ENCODE results near the gene TXNRD1.
"Not testable (repeated sequence)": the region's sequence is repeated elsewhere in the genome, so short reads cannot be mapped to it uniquely, and the experiment has no call there.

Gene TXNRD1

DNA sequence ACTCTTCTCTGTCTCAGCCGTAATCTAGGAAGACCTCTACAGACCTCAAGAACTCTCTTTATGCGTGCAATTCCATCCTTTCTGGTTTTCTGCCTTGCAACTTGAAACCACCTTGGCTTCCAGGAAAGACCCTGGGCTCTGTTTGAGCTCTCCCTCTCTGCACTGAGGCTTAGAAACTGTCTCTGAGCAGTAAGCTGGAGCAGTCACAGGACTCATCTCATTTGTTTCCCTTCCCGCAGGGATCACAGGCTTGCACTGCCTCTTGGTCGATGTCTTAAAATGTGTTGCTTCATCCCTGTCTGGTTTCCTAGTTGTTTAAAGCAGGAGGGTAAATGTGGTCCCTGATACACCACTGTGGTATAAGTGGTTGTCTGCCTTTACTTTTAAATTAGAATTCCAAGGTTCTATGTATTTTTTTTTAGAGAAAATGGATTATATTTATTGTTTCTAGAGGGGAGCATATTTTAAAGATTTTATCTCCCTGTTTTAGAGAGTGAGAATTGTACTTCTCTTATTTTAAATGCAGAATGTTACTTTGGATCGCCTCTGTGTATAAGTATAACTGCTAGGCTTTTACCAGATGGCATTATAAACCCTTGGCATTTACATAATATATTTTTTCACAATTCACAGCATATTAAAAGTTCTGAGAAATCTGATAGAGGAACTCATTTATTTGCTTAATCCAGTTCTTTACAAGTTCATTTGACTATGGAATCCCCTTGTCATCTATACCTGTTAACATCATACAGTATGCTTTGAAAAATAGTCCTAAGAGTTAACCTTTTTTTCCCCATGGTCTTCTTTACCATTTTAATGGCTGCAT lies 114.3 kb downstream of the TXNRD1 start:
- DNase-seq, result no peak

- no peak for DNase-seq
These were observed 115.8 kb downstream of the TXNRD1 start for GRCh38 chr12:104331376-104331775.

- DNase-seq, result not testable (repeated sequence)
These were observed 116.7 kb downstream of the TXNRD1 start for GRCh38 chr12:104332273-104332672.

GRCh38 chr12:104333692-104334255 lies 118.2 kb downstream of the TXNRD1 start:
- no peak for DNase-seq

GRCh38 chr12:104334581-104334980 lies 119.0 kb downstream of the TXNRD1 start:
- no peak for DNase-seq

DNA sequence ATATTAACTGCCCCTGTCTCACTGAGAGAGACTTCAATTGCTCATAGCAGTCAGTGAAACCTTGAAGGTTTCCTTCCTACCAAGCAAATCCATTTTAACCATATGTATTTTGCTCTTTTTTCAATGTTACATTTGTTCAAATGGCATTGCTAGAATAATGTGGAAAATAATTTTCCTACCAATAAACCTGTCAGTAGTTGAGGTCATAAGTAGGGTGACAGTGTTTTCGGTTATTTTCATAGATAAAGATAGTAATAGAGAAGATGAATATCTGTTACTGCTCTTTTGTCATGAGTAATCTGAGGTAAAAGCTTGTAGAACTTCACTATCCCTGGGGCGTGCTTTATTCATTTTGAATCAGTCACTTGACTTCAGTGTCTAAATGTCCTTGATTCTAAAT lies 120.5 kb downstream of the TXNRD1 start:
- DNase-seq, result no peak

DNA sequence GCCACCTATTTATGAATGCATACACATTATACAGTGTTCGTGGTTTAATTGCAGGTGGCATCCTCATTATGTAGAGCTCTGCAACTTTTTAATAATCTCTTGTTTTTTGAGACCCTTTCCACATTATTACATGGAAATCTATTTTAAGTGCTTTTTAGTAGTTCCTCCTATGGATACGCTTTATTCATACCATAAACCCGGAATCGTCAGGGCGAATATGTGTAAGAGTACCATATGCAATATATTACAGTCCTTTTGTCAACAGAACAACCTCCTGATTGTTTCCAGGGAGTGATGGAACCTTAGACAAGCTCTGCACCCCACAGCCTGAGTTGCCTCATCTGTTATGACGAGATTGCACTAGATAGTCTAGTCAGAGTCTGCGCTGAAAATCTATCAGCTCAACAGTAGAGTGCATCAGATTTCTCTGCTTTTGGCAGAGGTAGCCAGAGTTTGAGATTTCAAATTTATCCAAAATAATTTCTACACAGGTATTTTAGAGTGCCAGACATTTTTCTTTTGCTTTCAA lies 121.5 kb downstream of the TXNRD1 start:
- no peak for DNase-seq

DNA sequence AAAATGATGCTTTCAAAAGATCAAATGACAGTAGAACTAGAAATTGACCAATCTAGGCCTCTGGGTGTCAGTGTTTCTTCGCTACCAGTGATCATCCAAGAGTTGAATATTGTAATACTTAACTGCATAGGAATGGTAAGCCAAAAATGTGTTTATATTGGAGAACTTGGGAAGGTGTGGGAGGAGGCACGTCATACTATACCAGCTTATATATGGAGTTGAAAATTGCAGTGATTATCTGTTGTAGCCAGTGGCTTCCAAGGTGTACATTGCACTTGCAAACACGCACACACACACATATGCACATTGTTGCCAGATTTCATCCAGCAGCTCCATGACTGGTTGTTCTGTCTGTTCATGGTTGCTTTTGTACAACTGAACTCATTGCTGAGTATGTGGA lies 124.1 kb downstream of the TXNRD1 start:
- DNase-seq, result no peak

GRCh38 chr12:104340177-104340576 lies 124.6 kb downstream of the TXNRD1 start:
- DNase-seq, result no peak

GRCh38 chr12:104340925-104341611 lies 125.5 kb downstream of the TXNRD1 start:
- no peak for DNase-seq

- DNase-seq, result no peak
These were observed 126.6 kb downstream of the TXNRD1 start for GRCh38 chr12:104342147-104342546.

- no peak for DNase-seq
These were observed 127.2 kb downstream of the TXNRD1 start for GRCh38 chr12:104342635-104343249.

DNA sequence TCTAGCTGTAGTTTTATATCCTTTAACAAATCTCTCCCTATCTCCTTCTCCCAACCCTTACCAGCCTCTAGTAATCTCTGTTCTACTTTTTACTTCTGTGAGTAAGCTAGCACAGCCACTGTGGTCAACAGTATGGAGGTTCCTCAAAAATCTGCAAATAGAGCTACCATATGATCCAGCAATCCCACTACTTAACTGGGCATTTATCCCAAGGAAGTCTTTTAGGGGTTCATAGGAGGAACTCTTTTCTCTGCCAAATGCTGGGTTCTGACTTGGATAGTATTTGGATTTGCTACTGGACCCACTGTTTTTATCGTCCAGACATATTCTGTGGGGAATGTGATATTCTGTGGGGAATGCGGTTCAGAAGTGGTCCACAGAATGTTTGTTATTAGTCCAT lies 129.1 kb downstream of the TXNRD1 start:
- no peak for DNase-seq

DNA sequence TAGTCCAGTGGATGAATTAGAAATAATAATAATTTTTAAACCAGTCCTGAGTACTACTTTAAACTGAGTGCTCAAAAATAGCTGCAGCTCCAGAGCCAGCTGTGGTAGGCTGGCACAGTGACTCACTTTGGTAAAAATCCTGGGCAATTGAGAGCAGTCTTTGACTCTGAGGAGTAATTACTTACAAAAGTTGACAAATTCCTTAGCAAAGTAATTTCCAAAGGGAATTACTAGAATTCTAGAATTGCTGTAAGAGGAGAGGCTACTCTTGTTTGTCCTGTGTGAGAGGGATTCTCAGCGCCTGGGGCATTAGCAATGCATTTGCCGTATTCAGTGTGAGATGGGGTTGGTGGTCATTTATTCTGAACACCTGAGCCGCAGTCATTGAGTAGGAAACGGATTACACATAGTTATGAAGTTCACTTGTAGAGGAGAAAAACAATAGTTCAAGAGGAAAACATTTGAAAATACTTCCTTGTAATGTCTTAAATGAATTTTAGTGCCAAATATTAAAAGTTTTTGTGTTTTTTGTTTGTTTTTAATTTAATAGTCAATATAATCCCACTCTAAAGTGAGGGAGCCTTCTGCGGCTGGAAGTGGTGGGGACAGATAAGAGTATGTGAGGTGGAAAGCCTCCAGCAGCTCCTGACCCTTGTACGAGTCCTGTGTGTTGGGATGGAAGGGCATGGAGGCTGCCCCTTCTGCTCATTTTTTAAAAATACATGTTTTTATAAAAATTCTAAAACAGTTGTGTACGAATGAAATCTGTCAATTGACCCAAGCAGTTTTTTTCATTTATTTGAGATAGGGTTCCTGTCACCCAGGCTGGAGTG lies 129.9 kb downstream of the TXNRD1 start:
- DNase-seq, result no peak

- DNase-seq, result no peak
These were observed 131.9 kb downstream of the TXNRD1 start for GRCh38 chr12:104347374-104348075.

- no peak for DNase-seq
These were observed 132.9 kb downstream of the TXNRD1 start for GRCh38 chr12:104348283-104348993.

DNA sequence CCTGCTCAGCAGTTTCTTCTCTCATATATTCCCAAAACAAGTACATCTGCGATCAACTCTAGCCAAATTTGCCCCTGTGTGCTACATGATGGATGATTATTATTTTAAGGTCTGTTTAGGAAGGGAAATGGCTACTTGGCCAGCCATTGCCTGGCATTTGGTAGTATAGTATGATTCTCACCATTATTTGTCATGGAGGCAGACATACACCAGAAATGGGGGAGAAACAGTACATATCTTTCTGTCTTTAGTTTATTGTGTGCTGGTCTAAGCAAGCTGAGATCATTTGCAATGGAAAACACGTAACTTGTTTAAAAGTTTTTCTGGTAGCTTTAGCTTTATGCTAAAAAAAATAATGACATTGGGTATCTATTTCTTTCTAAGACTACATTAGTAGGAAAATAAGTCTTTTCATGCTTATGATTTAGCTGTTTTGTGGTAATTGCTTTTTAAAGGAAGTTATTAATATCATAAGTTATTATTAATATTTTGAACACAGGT lies 133.5 kb downstream of the TXNRD1 start:
- no peak for DNase-seq

GRCh38 chr12:104350211-104351056 lies 134.9 kb downstream of the TXNRD1 start:
- DNase-seq, result no peak

DNA sequence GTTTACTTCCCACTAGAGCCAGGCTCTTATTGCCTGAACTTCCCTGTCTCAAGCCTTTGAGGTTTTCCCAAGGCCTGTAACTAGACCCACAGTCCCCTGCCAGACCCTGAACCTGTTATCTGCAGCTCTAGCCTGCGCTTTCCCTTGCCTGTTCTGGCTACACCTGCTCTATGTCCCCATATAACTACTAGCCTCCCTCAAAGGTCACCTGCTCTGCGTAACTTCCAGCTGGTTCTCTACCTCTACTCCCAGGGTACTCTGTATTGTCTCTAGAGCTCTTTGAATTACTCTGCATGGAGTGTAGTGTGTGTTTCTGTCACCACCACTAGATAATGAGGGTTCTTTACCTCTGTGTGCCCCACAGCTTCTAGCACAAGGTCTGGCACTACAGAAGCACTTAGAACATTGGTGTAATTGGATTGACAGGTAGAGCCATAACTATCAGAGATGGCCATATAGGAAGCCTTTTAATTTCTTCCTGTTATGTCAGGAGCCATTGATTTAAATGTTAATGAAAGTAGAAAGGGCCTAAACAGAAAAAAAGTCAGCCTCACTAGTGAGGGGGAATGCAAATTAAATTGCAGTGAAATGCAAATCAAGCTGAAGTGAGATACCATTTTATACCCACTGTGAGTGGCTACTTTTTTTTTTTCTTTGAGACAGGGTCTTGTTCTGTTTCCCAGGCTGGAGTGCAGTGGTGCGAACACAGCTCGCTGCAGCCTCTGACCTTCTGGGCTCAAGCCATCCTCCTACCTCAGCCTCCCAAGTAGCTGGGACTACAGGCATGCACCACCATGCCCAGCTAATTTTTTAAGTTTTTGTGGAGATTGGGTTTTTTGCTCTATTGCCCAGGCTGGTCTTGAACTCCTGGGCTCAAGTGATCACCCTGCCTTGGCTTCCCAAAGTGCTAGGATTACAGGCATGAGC lies 135.7 kb downstream of the TXNRD1 start:
- DNase-seq, result no peak

Data from CD4-positive, alpha-beta T cell treated with Interferon alpha-2 for 1 hour (primary cell).